ENCODE results near the gene HTR3D.

DNA sequence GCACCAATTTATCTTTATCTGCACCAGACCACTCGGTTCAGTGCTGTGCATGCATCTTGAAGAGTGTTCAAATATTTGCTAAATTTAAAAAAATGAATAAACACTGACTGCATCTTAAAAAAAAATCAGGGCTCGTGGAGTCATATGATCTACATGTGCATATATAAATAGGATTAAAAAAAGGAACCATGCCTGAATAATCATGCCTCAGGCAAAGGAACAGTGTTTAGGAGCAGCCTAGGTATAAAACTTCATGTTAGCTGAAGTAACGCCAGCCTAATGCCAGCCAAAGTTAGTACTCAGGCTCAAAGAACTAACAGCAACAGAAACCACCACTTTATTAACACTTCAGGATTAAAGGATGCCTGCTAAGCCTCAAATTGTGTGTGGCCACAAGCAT, 23.4 kb upstream of the HTR3D start:
- no peak for TF ChIP-seq CTCF (IDR thresholded peaks at IDR 0.05; ENCODE audit: low read depth, low read length)
- TF ChIP-seq, protein P1, sequence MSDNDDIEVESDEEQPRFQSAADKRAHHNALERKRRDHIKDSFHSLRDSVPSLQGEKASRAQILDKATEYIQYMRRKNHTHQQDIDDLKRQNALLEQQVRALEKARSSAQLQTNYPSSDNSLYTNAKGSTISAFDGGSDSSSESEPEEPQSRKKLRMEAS (IDR thresholded peaks at IDR 0.05; ENCODE audit: low read depth, low read length) = no peak
- no peak for TF ChIP-seq POLR2A (IDR thresholded peaks at IDR 0.05; ENCODE audit: extremely low read depth, insufficient read length)
